ENCODE measurements around the gene TMEM233.
"Not testable (repeated sequence)": the region's sequence is repeated elsewhere in the genome, so short reads cannot be mapped to it uniquely, and the experiment has no call there.

Gene TMEM233

DNA sequence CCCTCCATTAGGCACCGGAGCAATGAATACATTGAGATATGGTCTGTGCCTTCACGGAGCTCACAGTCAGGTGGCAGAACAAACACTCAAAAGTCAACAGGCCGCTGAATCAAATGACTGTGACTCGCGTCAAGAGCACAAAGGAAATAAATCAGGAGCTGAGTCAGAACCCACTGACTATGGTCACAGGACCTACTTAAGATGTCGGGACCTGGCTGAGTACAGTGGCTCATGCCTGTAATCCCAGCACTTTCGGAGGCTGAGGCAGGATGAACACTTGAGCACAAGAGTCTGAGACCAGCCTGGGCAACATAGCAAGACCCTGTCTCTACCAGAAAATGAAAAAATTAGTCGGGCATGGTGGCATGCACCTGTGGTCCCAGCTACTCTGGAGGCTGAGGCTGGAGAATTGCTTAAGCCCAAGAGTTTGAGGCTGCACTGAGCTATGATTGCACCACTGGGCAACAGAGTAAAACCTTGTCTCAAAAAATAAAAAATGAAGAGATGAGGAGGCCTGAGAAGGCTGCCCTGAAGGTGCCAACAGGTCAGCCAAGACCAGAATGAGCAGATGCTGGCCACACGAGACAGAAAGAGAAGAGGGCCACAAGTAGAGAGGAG is 19.9 kb downstream of the TMEM233 start:
- no peak for DNase-seq

DNA sequence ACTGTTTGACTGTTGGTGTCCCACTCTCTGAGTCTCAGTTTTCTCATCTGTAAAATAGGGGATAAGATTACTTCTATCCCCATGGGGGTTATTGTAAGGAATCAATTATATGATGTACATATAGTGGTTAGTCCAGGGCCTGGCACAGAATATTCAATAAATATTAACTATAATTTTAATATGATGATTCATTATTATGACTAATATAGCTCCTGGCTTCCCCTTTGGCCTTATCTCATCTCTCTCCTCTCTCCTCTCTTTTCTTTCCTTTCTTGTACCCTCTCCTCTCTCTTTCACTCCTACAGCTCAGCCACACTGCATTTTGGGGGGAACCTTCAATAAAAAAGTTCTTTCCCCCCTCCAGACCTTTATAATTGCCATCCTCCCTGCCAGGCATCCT is 21.1 kb downstream of the TMEM233 start:
- DNase-seq = no peak

DNA sequence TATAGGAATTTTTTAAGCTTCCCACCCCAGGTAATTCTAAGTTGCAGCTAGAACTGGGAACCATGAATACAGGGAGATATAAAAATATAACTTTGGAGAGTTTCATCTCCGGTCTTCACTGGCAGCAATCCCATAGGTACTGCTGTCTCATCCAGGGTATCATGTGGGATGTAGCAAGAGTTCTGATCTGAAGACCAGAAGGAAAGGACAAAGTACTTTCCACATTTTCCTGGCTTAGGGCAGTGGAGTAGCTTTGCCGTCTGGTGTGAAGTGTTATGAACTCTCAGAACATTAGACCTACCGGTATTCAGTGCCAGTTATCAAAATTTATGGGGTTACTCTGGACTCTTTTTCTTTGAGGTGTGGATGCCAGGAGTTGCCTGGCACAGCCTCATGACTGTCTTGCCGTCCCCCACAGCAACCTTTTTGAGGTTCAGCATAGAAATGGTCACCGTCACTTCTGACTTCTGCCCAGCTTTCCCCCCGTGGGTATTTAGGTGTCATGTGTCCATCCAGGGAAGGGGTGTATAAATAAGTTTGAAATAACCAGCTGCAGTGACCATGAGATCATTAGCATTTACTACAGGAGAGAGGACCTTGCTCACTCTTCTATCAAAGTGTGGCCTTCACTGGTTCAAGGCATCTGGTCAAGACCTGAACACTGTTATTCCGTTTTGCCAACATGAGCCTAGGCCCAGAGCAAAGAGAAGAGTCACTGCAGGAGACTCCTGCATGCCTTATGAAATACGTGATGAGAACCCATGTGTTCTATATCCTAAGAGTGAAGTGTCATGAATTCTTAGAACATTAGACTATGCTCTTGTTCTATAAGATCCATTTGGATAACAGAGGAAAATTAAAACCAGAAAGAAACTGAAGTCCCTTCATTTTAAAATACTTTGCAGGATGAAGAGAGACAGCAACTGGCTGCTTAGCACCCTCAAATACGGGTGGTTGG is 22.2 kb downstream of the TMEM233 start:
- DNase-seq = no peak

DNA sequence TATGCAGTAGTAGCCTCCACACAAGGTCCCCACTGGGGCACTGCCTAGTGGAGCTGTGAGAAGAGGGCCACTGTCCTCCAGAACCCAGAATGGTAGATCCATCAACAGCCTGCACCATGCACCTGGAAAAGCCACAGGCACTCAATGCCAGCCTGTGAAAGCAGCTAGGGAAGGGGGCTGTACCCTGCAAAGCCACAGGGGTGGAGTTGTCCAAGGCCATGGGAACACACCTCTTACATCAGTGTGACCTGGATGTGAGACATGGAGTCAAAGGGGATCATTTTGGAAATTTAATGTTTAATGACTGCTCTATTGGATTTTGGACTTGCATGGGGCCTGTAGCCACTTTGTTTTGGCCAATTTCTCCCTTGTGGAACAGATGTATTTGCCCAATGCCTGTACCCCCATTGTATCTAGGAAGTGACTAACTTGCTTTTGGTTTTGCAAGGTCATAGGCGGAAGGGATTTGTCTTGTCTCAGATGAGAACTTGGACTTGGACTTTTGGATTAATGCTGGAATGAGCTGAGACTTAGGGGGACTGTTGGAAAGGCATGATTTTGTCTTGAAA is 24.8 kb downstream of the TMEM233 start:
- DNase-seq = not testable (repeated sequence)

DNA sequence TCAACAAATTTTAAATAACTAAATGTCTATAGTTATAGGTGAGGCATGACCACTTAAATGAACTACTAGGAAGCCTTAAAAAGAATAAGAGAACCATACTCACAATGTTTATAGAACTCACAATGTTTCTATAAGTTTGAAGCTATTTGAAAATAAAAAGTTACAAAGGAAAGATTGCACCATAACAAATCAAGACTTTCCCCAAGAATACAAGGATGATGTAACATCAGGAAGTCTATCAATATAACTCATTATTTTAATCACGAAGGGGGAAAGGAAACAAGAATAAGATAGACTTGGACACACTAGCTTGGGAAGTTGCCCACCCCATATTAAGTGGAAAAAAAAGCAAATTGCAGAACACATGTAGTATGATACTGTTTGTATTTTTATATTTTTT is 26.9 kb downstream of the TMEM233 start:
- no peak for DNase-seq

DNA sequence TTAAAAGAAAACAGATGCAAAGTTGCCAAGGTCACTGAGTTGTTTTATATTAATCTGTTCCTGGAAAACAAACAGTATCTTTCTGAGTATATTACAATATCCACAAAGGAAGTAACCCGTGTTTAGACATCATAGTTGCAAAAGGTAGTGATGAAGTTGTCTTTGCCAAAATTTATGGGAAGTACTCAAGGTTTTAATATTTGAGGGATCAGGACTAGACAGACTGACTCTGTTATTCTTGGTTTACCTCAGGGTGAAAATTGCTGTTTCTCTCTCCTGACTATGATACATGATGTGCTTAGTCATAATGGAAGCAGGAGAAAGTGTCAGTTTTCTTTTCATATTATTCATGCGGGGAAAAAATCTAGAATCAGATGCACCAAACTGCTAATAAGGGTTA is 28.3 kb downstream of the TMEM233 start:
- no peak for DNase-seq

DNA sequence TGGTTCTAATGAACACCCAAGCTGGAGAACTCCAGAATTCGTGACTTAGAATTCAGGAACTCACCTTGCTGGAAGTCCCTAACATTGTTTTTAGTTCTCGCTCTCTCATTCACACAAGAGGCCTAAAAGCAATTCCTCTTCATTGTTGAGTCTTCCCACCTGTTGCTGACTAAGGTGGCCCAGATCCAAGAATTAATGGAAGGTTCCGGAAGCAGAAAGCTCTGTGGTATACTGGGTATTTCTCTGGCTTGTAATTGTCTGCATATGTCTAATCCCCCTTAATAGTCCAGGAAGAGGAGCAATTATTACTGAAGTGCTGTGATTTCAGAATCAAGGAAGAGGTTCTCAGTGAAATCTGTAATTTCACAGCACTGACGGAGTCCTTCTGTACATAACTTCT is 31.4 kb downstream of the TMEM233 start:
- no peak for DNase-seq

DNA sequence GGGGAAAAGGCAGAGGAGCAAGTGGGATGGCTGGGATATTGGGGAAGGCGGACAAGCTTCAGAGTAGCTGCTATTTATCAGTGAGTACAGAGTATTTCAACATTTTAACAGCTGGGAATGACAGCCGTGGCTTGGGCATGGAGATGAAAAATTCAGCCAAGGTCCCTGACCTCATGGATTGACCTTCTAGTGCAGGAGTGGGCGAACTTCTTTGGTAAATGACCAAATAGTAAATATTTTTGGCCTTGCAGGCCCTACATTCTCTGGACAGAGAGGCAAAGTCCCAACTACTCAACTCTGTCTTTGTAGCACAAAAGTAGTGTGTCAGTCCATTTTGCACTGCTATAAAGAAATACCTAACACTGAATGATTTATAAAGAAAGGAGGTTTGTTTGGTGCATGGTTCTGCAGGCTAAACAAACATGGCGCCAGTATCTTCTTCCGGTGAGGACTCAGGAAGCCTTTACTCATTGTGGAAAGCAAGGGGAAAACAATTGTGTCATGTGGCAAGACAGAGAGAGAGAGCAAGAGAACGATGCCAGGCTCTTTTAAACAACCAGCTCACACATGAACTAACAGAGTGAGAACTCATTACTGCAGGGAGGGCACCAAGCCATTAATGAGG is 33.6 kb downstream of the TMEM233 start:
- DNase-seq = no peak

DNA sequence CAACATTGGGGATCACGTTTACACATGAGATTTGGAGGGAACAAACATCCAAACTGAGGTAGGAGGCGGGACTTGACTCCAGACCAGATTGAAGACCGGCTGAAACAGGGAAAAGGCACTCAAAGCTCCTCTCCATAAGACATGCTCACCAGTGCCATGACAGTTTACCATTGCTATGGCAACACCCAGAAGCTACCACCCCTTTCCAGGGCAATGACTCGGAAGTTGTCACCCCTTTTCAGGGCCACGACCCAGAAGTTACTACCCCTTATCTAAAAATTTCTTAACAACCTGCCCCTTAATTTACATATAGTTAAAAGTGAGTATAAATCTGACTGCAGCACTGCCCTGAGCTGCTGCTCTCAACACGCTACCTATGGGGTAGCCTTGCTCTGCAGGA is 34.1 kb downstream of the TMEM233 start:
- no peak for DNase-seq

DNA sequence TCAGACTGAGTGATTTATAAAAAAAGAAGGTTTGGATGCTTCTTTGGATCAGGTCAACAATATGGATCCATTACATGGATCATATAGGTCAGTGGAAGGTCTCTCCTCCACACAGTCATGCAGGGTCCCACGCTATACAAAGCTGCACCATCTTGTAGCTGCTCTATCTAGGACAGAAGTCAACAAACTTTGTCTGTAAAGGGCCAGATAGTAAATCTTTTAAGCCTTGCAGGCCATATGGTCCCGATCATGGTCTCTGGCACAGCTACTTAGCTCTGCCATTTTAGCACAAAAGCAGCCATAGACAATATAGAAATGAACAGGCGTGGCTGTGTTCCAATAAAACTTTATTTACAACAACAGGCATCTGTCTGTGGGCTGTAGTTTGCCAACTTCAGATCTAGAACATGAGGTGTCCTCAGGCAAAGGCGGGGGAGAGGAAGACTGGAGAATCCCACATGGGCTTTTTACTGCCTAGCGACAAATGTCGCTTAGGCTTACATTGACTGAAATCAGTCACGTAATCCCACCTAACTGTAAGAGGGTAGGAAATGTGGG is 36.7 kb downstream of the TMEM233 start:
- DNase-seq = no peak

DNA sequence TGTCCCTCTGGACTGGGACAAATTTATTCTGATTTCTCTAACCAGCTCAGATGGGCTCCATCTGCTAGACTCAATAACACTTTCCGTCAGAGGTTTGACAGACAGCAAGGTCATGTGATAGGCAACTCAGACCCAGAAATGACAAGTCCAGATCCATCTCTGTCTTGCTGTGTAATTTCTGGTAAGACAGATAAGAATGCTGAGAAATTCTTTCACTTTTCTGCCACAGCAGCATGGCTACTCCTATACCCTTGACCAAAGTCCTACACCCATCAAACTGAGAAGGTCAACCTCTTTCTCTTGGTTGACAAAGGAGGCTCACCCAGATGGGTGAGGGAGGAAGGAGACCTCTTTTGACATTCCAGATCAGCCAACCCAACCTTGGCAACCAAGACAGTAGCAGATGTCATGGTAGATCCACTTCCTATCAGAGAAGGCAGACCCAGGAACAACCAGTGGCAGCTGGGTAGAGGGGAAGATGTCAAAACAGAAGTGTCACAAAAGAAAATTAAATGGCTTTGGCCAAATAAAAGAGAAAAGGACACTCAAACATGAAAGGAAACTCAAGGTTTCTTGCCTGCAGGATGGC is 37.5 kb downstream of the TMEM233 start:
- DNase-seq = no peak

DNA sequence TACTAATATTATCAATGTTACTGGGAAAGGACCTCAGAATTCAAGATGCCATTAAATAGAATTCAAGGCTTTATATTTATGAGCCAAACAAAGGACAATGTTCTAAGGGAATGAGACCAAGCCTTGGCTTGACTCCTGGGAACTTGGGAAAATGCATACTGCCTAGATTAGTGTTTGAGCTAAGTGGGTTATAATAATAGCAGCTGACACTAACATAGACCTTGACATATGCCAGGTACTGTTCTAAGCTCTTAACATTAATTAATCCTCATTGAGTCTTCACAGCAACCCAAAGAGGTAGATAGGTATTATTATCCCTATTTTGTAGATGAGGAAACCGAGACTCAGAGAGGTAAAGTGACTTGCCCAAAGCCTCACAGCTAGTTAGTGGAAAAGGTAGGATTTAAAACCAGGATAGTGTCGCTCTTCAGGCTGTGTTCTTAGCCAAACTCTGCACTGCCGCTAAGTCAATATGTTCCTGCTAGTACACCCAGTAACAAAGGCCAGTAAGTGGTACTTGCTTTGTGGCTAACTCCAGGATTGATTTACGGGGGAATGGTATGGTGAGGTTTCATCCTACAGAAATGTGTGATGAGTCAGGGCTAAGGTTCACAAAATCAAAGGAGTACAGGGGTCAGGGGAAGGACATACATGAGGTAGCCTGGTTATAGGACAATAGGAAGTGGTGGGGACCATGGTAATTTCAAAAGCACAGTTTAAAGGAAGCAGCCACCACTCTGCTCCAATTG is 38.5 kb downstream of the TMEM233 start:
- DNase-seq = no peak

DNA sequence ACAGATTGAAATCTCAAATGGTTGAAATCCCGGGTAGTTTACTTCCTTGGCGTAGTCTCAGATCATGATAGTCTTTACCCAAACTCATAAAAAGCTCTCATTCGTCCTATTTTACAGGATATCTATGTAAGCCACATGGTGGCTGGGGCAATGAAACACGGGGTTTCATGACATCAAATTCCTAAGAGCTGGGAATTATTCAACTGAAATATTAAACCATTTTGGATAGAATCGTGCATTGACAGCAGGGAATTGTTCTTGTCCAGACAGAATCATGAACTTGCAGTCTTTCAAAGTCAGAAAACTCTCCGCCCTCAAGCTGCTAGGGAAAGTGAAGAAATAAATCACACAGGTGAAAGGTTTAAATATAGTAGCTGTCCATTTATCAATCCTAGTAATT is 41.2 kb downstream of the TMEM233 start:
- no peak for DNase-seq

DNA sequence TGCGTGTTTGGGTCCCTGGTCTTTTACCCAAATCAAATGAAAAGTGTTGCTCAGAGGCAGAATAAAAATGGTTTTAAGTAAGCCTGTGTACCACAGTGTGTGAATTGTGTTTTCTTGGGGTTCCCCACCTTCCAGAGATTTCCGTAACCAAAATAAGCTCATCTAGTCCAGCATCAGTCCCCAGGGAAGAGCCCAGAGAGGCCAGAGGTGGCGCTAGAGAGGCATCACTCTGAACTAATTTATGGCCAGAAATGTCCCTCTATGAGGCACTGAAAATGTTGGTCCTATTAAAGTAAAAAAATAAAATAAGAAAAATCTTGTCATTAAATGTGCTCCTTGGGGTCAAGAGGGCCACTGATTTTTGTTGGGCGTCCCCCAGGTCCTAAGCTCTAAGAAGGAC is 49.4 kb downstream of the TMEM233 start:
- no peak for DNase-seq

DNA sequence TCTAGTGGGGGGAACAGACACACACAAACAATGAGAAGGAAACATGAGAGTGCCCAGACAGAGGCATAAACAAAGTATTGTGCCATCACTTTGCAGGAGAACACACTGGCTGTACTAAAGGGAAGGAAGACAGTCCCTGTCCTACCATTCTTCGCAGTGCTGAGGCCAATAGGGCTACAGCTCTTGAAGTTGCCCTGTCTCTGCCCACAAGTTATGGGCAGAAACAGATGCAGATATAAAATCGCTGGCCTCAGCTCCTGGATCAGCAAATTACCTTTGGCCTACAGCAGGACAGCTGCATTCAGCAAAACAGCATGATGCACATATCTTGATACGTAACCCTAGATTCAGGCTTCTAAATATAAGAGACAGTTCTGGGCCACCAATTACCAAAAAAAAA is 51.4 kb downstream of the TMEM233 start:
- DNase-seq = no peak

DNA sequence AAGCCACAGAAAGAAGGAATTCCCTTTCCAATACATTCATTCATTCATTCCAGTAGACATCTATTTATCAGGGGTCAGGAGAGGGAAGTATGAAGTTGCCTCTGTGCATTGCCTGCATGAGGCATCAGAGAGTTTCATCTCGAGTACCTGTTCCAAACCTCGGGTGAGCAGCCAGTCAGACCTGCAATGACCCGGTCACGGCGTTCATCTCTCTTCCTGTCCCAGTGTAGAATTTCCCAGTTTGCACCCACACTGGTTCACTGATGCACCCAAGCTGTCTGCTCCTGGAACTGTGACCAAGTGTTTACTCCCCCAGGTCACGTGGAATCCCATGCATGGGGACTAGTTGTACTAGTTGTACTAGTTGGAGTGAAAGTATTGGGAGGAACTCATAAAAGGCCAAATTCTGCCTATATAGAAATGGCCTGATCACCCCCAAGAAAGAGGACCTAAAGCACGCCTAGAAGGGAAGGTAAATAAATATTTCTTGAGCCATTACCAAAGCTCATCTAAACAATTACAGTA is 52.0 kb downstream of the TMEM233 start:
- DNase-seq = no peak

DNA sequence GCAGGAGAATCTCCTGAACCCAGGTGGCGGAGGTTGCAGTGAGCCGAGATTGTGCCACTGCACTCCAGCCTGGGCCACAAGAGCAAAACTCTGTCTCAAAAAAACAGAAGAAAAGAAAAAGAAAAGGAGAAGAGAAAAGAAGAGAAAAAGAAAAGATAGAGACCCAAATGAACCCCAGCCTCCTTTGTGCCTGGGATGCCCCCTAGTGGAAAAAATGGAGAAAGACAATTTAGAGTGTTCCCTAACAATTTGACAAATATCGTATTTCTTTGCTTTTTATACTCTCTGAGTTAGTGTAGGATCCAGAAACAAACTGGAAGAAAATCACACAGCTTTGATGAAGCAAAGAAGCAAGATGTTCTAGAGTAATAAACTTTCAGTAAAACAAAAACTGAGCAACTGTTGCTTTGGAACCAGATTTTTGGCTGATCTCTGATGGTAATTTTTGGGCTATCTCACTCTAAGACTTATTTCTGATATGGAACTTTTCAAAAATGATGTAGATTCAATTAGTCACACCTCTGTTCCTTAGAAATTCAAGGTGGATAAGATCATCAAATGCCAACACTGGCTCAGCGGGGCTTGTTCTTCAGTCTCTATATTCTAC is 55.7 kb downstream of the TMEM233 start:
- DNase-seq = no peak

DNA sequence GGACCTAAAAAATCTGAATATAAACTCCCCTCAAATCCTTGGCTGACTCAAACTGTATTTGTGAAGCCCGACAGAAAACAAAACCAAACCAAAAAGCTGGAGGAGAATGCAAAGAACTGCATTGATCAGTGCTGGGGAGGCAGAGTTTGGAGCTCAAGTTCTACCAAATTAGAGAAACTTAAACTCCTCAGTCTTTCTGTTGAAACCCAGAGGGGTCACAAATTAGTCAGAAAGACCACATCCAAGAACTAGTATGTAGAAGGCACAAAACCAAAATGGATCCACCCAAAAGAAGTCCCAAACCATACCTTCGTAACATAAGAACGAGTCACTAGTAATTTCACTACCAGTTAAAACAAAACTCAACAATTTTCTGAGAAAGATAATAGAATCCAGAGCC is 59.1 kb downstream of the TMEM233 start:
- DNase-seq = no peak

DNA sequence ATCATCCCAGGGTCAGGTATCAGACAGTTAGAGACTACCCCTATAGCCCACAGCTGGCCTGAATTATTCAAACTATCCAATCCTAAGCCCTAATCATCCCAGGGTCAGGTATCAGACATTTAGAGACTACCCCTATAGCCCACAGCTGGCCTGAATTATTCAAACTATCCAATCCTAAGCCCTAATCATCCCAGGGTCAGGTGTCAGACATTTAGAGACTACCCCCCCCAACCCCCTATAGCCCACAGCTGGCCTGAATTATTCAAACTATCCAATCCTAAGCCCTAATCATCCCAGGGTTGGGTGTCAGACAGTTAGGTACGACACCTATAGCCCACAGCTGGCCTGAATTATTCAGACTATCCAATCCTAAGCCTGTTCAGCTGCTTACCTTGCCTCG is 63.4 kb downstream of the TMEM233 start:
- DNase-seq = not testable (repeated sequence)

DNA sequence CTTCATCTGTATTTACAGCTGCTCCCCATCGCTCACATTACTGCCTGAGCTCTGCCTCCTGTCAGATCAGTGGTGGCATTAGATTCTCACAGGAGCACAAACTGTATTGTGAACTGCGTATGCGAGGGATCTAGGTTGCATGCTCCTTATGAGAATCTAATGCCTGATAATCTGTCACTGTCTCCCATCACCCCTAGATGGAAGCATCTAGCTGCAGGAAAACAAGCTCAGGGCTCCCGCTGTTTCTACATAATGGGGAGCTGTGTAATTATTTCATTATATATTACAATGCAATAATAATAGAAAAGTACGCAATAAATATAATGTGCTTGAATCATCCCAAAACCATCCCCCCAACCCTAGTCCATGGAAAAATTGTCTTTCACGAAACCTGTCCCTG is 64.6 kb downstream of the TMEM233 start:
- DNase-seq = not testable (repeated sequence)

DNA sequence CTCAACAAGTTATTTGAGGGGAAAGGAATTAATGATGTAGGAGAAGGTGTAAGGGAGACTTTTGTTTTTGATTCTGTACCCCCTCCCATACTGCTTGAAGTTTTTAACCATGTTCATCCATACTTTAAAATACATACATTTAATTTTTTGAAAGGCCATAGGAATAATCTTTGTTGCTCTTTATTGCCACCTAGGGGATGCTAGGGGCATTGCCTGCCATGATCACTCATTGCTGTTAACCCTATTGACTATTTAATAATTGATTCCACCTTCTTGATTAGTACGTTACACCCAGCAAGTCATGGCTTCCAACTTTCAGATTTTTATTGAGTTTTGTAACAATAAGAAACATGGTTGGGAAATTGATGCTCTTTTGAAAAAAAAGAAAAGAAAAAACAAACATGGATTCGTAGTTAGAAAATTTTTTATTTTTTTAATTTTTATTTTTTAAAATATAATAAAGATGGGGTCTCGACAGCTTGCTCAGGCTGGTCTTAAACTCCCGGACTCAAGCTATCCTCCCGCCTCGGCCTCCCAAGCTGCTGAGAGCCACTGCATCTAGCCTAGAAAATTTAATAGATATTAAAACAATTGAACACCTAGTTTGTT is 65.8 kb downstream of the TMEM233 start:
- peak; percentile 18 for DNase-seq

All from effector CD8-positive, alpha-beta T cell (primary cell).